Activated CD4-positive, CD25-positive, alpha-beta regulatory T cell treated with anti-CD3 and anti-CD28 coated beads, Interleukin-2, amount 50 U/mL, for 24 hours (primary cell): Measurements from ENCODE around the gene MAPK12.

Source experiments
- ATAC-seq, 2 donors: fragments of 150-1000 bp; cut with Tn5 transposase; one replicate each; pipeline ENCODE4 v1.10.0; 2021; ENCODE audit warnings: mild to moderate bottlenecking in 1 of 2, moderate library complexity in 1 of 2

Gene MAPK12

DNA sequence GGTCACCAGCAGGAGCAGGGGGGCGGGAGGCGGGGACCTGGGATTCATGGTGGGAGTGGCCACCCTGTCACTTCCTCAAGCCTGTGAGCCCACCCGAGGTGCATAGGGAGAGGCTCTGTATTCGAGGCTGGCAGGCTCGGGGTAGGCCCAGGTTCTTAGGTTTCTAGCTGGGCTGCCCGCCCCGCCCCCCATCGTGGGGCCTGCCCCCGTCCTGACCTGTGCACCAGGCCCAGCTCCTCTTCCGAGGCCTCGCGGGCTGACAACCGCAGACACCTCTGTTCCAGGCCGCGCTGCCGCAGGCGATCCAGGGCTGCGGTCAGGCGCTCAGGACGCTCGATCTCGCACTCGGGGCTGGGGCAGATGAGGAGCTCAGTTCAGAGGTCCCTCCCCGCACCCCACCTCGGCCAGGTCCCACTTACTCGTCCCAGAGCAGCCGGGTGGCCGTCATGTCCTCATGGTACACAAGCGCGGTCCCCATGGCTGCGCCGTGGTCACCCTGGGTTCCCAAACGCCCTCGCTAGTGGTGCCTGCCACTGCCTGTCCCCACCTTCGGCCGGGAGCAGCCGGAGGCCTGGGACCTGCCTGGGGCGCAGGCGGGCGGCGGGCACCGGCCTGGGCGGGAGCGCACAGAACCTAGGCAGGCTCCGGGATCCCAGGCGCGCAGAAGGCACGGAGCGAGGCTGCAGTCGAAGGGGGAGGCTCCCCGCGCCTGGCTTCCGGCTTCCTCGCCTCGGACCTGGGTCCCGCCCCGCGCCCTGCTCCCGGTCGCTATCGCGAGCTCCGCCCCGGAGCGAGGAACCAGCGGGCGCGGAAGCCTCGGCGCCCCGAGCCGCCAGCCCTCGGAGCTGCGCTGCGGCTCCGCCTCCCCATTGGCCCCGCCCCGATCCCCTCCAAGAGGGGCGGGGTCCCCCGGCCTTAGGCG is 10.7 kb downstream of the MAPK12 start, which contains the start of gene HDAC10:
Gene HDAC10, minus strand, starts transcription at position 711 of the 922 bp plus-strand sequence. Its CDS starts 233 bp downstream, at position 478.
- peak; percentile 83 to 88 for ATAC-seq

GRCh38 chr22:50250249-50250554 is 11.3 kb downstream of the MAPK12 start:
- no peak for ATAC-seq

DNA sequence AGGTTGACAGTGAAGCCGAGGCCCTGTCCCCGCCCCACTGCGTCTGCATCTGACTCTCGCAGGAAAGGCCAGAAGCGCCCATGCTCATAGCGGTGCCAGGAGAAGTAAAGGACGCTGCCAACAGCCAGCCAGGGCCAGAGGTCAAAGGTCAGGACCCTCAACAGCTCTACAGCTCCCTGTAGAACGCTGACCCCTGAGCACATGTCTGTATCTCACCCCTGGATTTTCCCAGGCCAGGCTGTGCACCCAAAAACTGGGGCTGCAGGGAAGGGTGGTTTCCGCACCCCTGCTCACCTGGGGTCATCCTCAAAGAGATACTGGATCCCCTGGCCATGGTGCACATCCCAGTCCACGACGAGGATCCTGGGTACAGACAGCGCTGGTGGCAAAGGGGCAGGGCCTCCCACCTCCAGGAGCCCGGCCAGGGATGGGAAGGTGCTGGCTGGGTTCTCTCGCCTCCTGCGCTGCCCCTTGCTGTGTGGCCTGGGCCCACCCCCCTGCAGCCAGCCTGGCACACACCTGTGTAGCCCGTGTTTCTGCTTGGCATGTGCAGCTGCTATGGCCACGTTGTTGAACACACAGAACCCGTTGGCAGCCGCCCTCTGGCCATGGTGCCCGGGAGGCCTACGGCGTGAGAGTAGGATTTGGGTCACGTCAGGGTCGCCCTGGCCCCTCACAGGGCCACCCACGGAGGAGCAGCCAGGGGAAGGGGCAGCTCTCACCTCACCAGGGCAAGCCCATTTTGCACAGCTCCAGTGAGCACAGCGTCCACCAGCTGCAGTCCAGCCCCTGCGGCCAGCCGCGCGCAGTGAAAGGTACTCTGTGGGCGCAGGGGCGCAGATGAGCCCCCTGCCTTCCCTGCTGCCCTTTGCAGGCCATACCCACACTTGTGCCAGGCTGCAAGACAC is 11.9 kb downstream of the MAPK12 start:
- ATAC-seq = no peak

DNA sequence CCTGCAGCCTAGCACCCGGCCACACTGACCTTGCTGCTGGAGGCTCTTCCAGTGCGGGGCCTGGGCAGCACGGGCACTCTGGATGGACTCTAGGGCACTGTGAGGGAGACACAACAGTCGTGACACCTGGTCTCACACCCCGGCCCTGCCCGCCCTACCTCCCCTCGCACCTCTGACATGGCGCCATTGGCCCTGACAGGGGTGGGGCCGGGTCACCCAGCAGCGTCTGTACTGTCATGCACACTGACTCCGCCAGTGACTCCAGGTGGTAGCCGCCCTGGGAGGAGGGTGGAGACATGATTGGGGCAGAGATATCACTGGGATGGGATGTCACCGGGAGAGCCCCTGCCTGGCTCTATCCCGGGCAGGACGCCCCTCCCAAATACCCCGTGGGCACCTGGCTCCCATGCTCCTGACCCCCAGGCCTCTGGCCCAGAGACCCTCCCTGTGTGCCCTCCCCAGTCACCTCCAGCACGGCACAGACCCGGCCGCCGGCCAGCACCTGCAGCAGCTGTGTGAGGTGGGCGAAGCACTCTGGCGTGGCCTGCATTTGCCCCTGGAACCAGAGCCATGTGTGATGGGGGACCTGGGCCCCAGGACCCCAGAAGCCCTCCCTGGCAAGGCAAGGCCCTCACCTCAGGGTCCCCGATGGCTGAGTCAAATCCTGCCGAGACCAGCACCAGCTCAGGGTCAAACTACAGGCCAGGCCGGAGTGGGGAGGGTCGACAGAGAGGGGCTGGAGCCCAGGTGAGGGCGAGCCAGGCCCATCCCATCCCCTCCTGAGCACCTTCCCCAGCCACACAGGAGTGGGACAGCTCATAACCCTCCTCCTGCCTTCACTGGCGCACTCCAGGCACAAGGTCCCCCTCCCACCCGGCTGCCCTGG is 13.0 kb downstream of the MAPK12 start:
- no peak for ATAC-seq

DNA sequence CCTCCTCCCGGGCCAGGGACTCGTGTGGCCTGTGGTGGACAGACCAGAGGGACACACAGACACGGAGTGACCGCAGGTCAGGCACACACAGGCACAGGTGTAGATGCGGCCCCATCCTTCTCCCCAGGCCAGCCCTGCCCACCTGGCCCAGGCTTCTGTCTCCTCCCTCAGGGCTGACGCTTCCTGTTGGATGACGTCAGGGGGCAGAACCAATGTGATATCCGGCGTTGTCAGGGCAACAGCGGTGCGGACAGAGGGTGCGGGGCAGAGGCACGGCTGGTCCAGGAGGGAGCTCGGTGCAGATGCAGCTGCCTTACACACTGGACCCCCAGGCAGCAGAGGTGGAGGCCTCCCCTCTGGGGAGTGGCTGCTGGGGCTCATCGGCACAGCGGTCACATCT is 13.7 kb downstream of the MAPK12 start:
- ATAC-seq = no peak

DNA sequence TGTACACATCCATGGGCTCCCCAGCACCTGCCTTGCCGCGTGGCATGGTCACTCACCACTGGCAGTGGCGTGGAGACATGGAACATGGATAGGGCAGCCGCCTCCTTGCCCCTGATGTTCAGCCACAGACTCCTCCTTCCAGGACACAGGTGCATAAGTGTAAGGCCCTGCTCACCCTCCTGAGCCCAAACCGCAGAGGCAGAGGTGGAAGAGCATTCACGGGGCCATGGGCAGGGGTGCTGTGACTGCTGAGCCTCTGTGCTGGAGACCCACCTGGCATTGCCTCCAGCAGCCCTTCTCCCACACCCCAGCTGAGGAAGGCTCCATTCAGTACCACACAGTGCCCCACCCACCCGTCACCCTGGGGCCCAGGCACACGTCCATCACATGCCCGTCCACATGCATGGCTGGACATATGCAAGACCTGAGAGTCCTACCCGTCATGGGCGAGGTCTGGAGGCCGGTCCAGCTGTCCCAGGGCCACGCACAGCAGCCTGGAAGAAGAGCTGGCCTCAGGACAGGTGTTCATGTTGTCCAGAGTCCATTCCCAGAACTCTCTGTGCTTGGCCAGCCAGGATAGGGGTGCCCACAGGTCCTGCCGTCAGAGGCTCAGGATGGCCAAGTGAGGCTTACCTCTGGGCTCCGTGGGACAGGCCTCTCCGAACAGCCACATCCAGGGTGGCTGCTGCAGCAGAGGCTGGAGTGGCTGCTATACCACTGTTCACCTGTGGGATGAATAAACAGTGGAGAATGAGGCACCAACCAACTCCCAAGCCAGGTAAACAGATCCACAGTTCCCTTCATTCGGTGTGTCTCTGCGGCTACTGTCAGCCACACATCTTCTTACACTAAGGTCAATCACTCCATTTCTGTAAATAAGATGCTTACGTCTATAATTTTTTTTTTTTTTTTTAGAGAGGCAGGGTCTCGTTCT is 15.0 kb downstream of the MAPK12 start:
- no peak for ATAC-seq

- no peak for ATAC-seq
These were observed 16.0 kb downstream of the MAPK12 start for GRCh38 chr22:50245214-50246072.

DNA sequence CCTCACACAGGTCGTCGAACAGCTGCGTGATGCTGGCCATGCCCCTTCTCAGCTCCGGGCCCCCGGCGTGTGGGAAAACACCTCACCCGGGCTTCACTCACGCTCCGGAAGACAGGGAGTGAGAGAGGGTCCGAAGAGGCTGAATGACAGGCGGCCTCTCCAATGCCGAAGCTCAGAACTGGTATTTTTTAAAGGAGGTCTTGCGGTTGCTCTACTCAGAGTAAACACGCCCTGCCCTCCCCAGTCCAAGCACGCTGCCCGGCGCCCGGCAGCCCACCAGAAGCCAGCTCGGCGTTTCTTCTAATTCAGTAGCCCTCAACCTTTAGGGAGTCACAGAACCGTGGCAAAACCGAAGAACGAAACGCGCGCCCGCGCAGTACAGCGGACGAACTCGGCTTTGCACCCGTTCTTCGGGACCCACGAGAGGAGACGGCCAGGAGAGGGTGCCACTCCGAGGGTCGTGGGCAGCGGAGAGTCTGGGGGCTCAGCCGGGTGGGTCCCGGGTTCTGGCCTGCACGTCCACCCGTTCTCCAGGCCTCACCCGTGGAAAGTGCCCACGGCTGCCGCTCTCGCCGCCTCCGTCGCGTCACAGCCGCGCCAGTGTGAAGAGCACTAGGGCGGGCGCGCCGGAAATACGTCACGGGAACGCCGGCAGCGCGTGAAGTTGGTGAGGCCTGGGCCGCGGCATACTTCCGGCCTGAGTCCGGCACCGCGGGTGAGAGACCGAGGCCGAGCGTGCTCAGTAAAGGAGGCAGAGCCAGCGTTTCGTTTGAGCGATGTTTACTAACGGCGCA is 16.9 kb downstream of the MAPK12 start, which contains the start of gene TUBGCP6:
Gene TUBGCP6, minus strand, starts transcription at position 604 of the 794 bp plus-strand sequence. Its CDS starts 564 bp downstream, at position 40.
- peak; percentile 89 to 91 for ATAC-seq

GRCh38 chr22:50243685-50244419 is 17.6 kb downstream of the MAPK12 start:
- no peak for ATAC-seq

- ATAC-seq = no peak
These were observed 19.0 kb downstream of the MAPK12 start for GRCh38 chr22:50242406-50242949.

GRCh38 chr22:50238755-50239154 is 22.7 kb downstream of the MAPK12 start:
- ATAC-seq = no peak

DNA sequence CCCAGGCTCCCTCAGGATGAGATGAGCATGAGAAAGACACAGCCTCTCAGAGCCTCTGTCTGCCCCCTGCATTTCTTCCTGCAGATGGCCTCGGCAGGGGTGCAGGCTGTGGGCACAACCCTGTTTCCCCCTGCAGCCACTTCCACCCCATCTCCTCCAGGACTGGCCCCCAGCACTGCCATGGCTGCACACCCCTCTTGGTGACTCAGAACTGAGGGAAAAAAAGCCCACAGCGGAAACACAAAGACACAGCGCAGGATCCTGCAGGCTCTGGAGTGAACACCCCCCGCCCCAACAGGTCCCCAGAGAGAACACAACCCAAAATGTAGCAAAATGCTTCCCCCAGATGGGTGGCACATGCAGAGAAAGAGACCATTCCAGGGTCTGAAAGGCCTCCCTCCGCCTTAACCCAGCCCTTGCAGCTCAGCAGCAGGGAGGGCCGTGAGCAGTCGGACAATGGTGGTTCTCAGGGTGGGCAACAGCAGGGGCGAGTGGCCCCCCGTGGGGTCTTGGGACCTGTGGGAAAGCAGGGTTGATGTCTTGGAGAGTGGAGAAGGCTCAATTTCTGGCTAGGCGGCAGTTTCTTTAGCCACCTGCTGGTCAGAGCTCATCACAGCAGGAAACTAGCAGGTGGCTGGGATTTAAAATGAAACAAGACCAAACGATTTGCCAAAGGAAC is 24.6 kb downstream of the MAPK12 start:
- ATAC-seq = no peak

DNA sequence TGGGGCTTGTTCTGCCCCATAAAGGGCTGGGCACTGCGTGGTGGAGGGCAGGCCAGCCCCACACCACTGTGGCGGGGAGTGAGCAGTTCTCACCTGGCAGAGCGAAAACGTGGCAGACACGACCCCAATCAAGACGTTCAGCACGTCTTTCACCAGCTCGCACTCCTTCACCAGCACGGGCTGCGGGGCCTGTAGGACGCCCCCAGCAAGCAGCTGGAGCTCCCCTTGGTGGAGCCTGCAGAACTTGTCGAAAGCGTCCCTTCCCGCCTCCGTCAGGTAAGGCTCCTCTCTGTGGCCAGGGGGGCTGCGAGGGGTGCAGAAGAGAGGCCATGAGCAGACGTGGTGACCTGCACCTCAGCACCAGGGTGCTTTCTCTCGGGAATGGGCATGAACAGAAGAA is 28.3 kb downstream of the MAPK12 start:
- no peak for ATAC-seq

GRCh38 chr22:50232481-50233151 is 28.9 kb downstream of the MAPK12 start:
- no peak for ATAC-seq

DNA sequence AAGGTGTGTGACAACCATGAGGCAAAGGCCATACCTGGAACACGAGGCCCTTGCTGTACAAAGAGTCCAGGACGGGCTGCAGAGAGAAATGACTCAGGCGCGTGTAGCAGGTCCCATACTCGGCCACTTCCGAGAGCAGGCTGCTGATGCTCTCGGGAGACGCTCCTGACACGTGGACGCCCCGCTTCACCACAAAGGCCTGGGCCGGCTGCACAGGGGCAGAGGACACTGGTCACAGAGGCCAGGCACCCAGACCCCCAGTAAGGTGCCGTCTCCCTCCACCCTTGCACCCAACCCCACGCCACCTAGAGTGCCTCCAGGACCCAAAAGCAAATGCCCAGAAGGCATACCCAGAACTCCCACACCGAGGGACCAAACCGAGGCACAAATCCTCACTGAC is 32.1 kb downstream of the MAPK12 start:
- ATAC-seq = no peak

DNA sequence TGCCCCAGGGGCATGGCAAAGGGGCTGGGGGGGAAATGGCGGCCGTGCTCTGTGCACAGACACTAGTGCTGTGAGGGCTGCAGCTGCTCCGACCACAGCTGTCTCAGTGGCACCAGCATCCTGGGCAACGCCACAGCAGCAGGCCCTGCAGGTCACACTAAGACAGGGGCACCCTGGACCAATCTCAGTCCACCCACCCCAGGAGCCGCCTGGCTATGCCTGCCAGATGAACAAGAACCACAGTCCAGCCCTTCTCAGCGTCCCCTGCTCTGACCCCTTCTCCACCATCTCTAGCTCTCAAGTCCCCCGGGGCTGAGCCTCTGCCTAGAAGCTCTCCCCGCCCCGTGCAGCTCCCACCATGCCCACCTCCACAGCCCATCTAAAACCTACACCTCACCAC is 33.1 kb downstream of the MAPK12 start:
- ATAC-seq = no peak

- ATAC-seq = no peak
These were observed 33.8 kb downstream of the MAPK12 start for GRCh38 chr22:50227579-50228215.
